ENCODE measurements around the gene FBXL2.
A peak's percentile ranks its signal among the peaks of the same experiment; 100 is the strongest.
"Not testable (repeated sequence)": the region's sequence is repeated elsewhere in the genome, so short reads cannot be mapped to it uniquely, and the experiment has no call there.

FBXL2 gene

GRCh38 chr3:33315826-33316225 lies 38.6 kb downstream of the FBXL2 start:
- no peak for DNase-seq (ENCODE audit: low read depth in 2 of 2)

DNA sequence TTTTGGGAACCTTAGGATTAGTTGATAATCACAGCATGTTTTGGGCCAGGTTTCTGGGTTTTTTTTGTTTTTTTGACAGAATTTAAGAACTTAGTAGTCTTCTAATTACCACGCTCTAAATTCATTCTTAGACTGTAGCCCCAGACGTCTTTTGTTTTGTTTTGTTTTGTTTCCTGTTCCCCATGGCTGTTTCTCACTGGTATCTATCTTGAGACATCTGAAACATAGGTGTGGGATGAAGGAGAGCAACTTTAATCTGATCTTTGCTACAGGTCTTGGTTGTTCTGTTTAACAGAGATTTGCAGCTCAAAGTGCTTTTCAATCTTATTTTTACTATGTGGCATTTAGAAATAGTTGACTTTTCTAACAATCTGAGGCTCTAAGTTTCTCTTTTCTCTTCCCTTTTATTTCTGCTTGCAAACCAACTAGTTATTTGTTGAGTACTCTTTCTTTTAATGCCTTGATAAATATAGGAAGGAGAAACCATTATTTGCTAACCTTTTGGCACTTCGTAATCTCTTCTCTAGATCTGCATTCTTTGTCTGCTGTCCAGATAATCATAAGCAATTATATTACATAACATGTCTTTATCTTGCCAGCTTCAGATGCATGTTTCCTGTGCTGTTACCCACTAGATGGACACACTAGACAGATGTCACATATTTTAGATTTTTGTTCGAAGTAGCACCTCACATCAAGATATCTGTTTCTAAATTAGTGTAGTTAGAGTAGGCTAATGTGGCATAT lies 40.9 kb downstream of the FBXL2 start:
- no peak for DNase-seq (ENCODE audit: low read depth in 2 of 2)

- DNase-seq (ENCODE audit: low read depth in 2 of 2) = no peak
Observed at GRCh38 chr3:33318710-33319380, 41.6 kb downstream of the FBXL2 start.

- no peak for DNase-seq (ENCODE audit: low read depth in 2 of 2)
Observed at GRCh38 chr3:33322412-33322811, 45.2 kb downstream of the FBXL2 start.

GRCh38 chr3:33331414-33331813 lies 54.2 kb downstream of the FBXL2 start:
- DNase-seq (ENCODE audit: low read depth in 2 of 2) = no peak

DNA sequence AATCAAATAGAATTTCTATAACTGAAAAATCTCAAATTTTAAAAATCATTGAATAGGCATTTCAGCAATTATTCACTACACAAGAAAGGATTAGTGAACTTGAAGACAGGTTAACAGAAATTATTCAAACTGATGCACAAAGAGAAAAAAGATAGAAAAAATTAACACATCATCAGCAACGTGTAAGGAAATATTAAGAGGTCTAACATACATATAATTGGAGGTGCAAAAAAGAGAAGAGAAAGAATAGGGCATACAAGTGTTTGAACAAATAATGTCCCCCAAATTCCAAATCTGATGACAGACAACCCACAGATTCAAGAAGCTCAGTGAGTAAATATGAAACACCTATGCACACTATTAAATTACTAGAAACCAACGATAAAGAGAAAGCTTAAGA lies 57.1 kb downstream of the FBXL2 start:
- DNase-seq (ENCODE audit: low read depth in 2 of 2) = no peak

DNA sequence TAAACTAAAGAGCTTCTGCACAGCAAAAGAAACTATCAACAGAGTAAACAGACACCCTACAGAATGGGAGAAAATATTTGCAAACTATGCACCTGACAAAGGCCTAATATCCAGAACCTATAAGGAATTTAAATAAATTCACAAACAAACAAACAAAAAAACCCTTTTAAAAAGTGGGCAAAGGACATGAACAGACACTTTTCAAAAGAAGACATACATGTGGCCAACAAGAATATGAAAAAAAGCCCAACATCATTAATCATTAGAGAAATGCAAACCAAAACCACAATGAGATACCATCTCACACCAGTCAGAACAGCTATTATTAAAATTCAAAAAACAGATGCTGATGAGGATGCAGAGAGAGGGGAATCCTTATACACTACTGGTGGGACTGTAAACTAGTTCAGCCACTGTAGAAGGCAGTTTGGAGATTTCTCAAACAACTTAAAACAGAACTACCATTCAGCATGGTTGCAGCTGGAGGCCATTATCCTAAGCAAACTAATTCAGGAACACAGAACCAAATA lies 61.8 kb downstream of the FBXL2 start:
- not testable (repeated sequence) for DNase-seq (ENCODE audit: low read depth in 2 of 2)

DNA sequence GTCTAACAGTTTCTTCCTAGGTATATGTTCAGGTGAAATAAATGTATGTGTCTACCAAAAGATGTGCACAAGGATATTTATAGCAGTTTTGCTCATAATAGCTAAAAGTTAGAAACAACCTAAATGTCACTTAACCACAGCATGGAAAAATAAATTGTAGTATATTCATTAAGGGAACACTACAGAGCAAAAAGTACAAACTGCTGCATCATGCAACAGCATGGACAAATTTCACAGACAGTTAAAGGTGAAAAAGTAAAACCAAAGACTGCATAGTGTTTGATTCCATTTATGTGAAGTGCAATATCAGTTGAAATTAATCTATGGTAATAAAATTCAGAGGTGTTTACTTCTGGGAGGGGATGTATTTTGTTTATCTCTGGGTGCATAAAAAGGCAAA lies 62.5 kb downstream of the FBXL2 start:
- no peak for DNase-seq (ENCODE audit: low read depth in 2 of 2)

GRCh38 chr3:33355611-33356010 lies 78.4 kb downstream of the FBXL2 start:
- DNase-seq (ENCODE audit: low read depth in 2 of 2) = no peak

GRCh38 chr3:33358172-33358781 lies 81.0 kb downstream of the FBXL2 start:
- DNase-seq (ENCODE audit: low read depth in 2 of 2) = no peak

GRCh38 chr3:33360136-33360825 lies 83.0 kb downstream of the FBXL2 start:
- DNase-seq (ENCODE audit: low read depth in 2 of 2) = no peak

DNA sequence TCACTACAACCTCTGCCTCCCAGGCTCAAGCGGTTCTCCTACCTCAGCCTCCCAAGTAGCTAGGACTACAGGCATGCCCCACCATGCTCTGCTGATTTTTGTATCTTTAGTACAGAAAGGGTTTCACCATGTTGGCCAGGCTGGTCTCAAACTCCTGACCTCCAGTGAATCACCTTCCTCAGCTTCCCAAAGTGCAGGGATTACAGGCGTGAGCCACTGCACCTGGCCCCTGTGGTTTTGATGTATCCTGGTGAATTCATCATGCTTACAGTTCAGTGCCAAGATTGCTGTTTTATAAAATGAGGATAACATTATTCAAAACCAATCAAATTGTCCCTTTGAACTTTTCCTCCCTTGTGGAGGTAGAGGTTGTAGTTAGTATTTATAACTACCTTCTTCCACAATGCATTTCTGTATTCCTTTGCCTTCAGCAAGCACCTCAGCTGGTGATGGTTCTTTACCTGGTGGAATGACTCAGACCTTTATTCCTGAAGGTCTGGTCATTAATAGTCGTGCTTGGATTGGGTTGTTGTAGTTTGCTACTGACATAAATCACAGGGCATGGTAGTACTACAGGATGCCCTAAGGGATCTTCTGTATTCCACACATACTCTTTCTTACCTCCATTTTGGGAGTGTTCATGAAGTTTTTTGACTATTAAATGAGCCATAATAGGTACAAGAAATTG lies 86.0 kb downstream of the FBXL2 start:
- no peak for DNase-seq (ENCODE audit: low read depth in 2 of 2)

GRCh38 chr3:33364060-33364459 lies 86.8 kb downstream of the FBXL2 start:
- no peak for DNase-seq (ENCODE audit: low read depth in 2 of 2)

GRCh38 chr3:33364531-33365128 lies 87.4 kb downstream of the FBXL2 start:
- no peak for DNase-seq (ENCODE audit: low read depth in 2 of 2)

GRCh38 chr3:33372218-33373081 lies 95.2 kb downstream of the FBXL2 start:
- DNase-seq (ENCODE audit: low read depth in 2 of 2) = peak; percentile 14 to 18

DNA sequence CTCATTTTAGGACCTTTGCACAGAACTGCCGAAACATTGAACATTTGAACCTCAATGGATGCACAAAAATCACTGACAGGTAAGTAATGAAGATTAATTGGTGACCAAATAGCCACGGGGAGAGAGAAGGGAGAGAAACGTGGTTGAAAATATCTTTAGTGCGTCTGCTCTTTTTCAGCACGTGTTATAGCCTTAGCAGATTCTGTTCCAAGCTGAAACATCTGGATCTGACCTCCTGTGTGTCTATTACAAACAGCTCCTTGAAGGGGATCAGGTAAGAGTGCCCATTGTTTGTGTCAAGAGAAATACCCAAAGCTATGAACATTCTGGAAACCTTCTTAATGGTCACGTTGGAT lies 95.8 kb downstream of the FBXL2 start:
- no peak for DNase-seq (ENCODE audit: low read depth in 2 of 2)

DNA sequence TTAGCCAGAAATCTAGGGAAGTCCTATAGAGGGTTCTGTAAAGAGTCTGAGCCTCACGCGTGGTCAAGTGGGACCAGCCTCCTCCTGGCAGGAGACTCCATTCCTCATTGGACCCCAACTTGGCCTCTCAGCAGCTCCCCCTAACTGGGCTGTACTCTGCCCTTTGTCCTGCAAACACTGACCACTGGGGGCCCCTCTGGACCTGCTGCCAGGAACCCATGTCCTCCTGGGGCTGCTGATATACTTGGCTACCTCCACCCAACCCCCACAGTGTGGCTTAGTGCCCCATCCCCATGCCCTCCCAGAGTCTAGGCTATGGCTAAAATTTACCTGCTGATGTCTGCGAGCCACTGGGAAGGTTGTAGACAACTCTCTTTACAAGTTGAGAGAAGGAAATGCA lies 100.2 kb downstream of the FBXL2 start:
- DNase-seq (ENCODE audit: low read depth in 2 of 2) = no peak

GRCh38 chr3:33377931-33378330 lies 100.7 kb downstream of the FBXL2 start:
- DNase-seq (ENCODE audit: low read depth in 2 of 2) = no peak

DNA sequence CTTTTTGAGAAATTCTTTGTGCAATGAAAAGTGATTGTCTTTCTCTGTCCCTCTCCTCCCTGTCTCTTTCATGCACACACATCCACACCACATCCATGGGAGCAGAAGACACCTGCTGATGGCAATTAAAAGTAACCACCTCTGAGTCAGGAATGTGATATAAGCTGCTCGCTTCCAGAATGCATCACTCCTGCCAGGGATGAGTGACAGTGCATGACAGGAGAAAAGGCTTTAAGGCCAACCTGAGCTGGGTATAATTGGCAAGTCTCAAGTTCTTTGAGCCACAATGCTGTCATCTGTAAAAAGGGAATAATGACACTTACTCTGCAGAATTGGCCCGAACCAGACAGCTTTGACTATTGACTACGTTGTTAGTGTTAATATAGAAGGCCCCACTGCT lies 103.4 kb downstream of the FBXL2 start:
- DNase-seq (ENCODE audit: low read depth in 2 of 2) = no peak

DNA sequence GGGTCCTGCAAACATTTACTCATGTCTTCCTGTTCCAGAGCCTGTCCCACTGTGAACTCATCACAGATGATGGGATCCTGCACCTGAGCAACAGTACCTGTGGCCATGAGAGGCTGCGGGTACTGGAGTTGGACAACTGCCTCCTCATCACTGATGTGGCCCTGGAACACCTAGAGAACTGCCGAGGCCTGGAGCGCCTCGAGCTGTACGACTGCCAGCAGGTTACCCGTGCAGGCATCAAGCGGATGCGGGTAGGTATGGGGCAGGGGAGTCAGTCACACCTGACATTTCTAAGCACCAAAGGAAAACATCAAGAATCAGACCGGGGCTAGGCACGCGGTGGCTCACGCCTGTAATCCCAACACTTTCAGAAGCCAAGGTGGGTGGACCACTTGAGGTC lies 106.7 kb downstream of the FBXL2 start:
- no peak for DNase-seq (ENCODE audit: low read depth in 2 of 2)
